ENCODE results near the gene RPL31.

The RPL31 gene

DNA sequence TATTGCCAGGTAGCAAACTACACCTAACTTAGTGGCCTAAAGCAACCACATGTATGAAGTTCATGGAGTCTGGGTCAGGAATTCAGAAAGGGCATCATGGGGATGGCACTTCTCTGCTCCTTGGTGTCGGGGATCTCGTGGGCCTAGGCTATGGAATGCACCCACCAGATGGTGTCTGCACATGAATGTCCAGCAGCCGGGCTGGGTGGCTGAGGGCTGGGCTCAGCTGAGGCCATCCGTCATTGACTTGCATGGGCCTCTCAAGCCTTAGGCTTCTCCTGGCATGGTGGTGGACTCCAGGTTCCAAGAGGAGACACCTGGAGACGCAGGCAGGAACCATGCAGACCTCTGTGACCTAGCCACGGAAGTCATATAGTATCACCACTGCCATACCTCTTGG lies 26.0 kb upstream of the RPL31 start:
- no peak for DNase-seq

DNA sequence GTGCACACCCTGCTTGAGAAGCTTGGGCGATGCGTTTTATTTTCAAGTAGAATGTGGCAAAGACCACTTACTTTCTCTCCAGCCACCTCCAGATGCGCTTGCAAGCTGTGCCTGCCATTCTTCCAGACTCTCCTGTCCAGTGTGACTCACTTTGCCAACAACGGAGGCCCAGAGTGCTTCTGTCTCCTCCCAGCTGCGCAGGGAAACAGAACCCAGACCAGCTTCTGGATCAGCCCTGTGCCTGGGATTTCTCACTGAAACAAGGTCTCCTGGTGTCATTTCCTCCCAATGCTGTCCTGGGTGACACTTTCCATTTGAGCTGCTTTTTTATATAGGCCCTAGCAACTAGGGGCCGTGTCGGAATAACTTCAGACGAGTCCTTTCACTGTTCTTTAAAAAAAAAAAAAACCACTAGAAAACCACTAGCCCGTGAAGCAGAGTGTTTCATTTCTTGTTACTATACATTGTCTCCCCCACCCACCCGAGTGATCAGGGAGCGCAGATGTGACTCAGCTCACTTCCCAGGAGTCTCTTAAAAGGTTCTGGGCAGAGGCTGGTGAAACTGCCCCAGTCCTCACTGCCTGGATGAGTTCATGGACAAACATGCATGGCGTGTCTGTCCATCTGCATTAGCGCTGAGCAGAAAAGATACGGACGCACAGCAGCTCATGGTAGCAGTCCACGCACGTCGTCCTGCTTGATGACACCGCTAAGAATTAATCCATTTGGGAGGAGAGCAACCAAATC lies 25.3 kb upstream of the RPL31 start:
- no peak for DNase-seq

DNA sequence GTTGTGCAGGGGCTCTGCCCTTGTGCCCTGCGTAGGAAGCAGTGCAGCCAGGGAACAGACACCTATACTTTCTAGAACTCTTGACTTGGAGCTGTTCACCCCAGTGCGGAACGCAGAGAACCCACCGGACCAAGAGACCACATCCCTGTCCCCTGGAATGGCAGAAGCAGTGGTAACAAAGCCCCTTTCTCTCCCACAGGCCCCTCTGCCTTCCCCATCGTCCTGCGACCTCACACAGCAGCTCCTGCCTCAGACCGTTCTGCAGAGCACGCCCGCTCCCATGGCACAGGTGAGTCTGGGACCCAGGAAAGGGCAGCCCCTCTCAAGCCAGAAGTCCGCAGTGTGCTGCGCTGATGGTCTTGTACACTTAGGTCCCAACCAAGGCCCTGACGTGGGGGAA lies 24.6 kb upstream of the RPL31 start:
- DNase-seq, result no peak

DNA sequence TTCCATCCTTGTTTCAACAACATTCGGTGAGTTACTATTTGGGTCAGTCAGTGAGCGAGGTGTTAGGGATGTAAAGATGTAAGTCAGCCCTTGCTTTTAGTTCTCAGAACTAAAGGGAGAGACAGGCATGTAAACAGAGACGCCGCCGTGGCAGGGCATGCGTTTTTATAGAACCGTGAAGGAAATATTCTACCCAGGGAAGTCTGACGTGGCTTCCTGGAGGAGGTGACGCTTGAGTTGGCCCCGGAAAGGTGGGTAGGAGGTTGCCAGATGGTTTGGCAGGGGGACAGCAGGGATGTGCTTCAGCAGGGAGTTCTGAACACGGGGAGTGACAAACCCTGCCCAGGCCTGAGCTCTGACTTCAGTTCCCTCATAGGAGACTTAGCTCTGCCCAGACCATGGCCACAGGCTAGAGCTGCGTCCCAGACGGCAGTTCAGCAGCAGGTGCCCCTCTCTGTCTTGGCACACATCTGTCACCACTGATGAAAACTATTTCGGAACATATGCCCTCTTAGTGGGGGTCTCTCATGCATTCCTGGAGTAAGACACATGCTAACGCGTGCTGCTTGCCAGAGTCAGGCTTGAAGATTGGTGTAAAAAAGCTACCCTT lies 23.4 kb upstream of the RPL31 start:
- DNase-seq, result no peak

DNA sequence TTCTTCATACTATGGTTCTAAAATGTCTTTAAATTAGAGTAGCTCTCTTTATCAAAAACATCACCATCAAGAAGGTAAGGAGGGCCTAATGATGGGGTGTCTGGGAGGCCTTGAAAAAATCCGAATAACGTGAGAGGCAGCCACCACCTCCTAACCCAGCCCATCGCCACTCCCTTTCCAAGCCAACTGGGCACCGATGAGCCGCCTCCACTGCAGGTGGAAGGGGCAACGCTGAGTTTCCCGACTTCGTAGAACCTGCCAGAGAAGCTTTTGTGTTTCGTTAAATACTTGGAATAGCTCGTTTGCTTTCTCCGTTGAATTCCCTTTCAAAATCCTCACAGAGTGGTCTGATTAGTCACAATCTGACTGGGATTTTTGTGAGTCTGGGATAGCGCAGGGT lies 22.0 kb upstream of the RPL31 start:
- no peak for DNase-seq

DNA sequence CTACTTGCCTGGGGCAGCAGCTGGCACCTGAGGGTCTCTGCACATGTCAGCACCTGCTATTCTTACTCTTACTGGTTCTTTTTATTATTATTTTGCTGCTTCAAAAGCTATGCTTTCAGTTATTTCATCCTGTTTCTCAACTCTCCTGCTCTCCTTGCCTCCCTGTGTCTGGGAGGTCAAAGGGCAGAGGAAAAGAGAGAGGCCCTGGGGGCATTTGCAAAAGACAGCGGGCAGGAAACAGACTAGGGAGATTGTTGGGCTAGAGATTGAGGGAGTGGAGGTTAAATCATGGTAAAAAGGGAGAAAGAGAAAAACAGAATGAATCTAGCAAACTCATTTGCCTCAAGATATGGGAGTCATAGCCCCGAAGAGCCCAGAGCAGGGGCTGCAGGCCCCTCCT lies 21.1 kb upstream of the RPL31 start:
- DNase-seq, result no peak

DNA sequence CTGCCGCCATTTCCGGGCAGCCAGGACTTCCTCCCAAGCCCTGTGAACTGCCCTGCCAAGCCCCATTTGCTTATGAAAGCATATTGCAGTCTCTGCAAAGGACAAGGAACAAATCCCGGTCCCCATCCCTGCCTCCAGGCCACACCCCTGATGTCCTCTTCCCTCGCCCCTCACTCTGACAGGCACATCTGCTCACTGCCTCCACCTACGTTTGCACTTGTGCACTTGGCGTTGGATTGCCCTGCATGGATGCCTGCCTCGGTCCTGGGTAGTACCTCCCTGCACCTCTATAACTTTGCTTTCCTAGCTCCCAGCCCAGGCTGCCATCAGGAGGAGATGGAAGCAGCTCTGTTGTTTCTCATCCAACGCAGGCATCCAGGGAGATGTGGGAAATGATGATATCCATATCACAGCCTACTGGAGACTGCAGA lies 19.6 kb upstream of the RPL31 start:
- DNase-seq, result no peak

DNA sequence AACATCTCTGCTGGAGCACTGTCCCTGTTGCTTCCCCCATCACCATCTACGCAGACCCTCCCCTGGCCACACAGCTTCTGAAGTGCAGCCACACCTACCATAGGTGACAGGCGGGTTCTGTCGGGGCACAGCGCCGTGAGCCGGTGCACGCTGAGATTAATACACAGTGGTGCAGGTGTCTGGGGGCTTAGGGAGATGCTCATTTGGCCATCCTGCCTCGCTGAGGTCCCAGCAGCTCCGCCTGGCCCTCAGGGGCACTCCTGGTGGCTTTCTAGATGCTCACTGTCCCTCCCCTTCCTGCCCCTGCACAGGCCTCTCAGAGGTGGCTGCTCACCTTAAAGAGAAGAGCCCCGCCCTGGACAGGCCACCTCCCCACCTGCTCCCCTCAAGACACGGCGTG lies 18.9 kb upstream of the RPL31 start:
- DNase-seq, result no peak

DNA sequence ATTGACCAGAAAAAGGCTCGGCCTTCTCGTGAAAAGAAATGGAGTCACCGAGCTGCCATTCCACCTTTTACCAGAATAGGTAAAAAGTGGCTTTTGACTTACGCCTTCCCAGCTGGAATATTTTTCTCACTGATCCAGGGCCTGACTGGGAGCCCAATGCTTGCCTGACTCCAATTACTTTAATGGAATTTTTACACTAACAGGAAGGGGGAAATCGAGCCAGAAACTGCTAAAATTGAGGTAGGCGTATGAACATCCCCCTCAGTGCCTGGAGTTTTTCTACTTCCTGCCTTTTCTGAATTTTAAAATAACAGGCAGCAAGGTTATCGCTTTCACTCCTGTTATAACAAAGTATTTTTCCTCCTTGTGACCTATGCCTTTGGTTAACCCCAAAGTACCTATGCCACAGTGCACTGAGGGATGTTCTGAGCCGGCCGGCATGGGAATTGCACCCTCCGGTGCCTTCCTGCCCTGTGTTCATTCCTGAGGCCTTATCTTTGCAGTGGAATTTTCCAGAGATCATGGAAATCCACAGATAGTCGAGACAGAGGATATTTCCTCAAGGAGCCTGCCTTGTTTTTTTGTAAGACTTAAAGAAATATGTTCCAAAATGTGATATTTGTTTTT lies 18.3 kb upstream of the RPL31 start:
- no peak for DNase-seq

DNA sequence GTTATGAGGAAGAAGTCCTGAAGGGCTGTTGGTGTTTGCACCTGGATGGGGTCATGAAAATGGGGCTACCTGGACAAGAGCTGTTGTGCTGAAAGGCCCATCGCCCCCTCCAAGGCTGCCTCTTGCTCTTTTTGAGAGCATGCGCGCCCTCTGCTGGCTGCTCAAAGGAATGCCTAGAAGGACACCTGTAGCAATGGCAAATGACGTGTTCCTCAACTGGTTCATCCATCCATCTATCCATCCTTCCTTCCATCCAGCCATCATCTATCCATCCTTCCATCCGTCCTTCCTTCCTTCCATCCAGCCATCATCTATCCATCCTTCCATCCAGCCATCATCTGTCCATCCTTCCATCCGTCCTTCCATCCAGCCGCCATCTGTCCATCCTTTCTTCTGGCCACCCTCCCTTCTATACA lies 17.2 kb upstream of the RPL31 start:
- DNase-seq, result peak; percentile 63

DNA sequence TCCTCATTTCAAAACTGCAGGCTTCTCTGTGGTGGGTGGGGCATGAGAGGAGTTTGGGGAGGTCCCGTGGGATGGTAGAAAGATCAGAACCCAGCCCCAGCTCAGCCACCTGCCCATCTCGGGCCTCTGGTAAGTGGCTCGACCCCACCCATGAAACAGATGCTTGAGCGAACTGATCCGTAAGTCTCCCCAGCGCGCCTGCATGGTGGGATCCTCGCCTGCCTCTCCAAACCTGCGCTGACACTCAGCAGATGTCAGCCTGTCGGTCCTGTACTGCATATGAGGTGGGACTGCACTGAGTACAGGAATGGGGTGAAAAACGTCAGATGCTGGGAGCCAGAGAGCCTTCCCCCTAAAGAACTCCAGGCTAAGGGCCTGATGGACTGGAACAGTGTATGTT lies 15.9 kb upstream of the RPL31 start:
- no peak for DNase-seq

DNA sequence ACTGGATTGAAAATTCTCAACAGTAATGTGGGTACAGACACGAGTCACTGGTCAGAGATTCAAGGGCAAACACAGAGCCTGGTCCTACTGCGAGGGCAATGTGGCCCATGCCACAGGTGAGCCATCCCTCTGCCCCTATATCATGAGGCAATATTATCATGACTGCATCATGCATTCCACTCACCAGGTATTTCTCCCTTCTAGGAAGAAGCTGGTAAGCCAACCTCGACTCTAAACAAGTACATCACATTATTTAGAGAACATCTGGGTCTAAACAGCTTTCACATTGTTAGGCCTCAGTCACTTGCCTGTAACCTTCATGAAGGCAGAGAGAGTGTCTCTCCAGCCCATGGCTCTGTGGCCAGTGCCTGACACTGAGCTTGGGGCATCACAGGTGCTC lies 14.6 kb upstream of the RPL31 start:
- no peak for DNase-seq

DNA sequence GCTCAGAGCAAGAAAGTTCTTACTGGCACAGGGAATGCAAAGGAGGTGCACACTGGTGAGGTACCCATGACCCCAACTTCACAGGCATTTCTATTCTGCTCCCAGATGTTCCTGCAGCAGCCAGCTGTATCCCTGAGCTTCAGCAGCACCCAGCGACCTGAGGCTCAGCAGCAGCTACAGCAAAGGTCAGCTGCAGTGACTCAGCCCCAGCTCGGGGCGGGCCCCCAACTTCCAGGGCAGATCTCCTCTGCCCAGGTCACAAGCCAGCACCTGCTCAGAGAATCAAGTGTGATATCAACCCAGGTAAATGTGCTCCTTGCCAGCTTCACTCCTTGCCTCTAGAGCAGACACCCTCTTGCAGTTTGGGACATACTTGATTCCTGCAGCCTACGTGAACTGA lies 14.1 kb upstream of the RPL31 start:
- no peak for DNase-seq

DNA sequence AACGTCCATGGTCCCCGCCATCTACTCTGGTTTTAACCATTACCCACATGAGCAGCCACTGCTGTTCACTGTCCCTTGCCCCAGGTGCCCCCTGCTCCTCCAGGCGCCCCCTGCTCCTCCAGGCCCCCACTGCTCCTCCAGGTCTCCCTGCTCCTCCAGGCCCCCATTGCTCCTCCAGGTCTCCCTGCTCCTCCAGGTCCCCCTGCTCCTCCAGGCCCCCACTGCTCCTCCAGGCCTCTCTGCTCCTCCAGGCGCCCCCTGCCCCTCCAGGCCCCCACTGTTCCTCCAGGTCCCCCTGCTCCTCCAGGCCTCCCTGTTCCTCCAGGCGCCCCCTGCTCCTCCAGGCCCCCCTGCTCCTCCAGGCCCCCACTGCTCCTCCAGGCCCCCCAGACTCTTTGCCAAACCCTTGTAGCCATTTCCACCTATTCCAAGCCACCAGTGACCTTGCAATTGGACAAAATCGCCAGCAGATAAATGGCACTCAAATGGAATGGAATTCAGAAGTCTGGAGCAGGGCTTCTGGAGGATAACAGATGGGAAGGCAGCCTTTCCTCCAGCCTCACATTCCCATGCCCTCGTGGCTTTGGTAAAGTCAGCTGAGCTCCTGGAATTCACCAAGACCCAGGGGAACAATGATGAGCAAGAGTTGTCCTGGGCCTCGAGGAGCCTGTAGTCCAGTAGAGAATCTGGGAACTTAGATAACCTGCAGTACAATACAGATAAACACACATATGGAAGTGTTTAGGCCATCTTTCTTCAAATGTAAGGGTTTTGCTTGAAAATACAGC lies 13.3 kb upstream of the RPL31 start:
- DNase-seq, result no peak

DNA sequence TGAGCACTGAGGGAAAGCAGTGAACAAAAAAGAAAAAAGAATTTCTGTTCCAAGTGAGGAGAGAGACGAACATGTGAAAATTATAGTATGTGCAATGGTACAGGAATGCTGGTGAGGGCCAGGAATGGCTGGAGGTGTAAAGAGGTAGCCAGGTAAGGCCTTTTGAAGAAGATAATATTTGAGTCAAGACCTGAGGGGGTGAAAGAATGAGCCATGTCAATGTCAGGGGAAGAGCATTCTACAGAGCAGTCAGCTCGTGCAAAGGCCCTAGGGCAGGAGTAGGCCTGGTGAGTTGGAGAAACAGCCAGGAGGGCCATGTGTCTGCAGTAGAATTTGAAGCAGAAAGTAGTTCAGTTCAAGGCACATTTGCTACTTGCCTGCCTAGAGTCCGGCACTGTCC lies 12.4 kb upstream of the RPL31 start:
- DNase-seq, result no peak

DNA sequence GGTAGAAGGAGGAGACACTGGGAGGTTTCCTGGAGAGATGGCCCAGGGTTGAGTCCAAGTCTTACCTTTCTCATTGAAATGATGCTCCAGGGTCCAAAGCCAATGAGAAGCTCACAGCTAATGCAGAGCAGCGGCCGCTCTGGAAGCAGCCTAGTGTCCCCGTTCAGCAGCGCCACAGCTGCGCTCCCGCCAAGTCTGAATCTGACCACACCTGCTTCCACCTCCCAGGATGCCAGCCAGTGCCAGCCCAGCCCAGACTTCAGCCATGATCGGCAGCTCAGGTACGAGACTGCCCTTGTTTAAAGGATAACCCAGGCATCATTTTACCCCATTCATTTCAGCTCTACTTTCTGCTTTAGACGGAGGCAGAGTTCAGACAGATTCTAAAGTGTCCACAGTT lies 11.9 kb upstream of the RPL31 start:
- DNase-seq, result no peak

DNA sequence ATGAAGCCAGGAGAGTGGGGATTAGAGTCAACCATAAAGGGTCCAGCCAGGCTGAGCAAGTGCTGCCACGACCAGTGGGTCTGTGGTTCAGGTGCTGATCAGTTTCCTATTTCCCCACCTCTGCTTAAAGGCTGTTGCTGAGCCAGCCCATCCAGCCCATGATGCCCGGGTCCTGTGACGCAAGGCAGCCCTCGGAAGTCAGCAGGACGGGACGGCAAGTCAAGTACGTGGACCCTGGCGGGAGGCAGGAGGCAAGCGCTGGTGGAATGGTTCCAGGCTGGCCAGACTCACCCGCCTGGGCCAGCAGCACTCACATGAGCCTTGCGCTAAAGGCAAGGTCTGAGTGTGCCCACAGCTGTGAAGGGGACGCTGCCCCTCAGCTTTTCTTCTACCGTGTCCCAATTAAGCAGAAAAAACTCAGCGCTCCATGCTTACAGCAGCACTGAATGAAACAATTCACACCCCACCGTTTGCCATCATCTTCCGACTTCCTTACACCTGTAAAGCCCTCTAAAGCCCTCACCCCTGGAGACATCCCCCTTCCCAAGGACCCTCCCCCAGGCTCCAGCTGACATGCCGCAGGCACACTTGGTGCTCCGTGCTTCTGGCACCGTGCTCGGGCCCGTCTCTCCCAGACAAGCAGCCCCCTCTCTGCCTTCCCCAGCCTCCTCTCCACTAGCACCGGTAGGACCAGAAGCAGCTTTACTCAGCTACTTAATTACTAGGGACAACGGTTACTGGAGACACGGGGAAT lies 11.3 kb upstream of the RPL31 start:
- DNase-seq, result no peak

DNA sequence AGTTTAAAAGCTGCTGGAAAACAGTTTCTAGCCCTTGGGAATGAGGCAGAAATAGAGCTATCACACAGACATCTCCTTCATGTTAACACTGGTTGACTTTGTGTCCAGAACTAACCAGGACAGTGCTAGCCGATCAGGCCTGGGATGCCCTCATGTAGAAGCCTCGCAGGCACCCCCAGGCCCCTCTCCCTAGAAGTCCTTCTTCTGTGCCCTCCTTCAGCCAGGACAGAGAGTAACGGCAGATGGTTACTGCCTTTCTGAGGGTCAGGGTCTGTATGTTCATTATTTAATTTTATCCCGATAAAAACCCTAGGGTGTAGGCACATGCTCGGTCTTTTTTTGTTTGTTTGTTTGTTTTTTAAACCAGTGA lies 10.7 kb upstream of the RPL31 start:
- no peak for DNase-seq

DNA sequence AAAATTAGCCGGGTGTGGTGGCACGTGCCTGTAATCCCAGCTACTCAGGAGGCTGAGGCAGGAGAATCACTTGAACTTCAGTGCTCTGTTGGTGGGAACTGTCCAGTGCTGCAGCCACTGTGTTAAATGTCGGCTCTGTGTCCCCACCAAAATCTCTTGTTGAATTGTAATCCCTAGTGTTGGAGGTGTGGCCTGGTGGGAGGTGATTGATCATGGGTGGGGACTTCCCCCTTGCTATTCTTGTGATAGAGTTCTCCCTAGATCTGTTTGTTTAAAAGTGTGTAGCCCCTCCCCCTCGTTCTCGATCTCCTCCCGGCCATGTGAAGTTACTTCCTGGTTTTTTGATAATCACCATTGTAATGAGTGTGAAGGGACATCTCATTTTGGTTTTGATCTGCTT lies 9.8 kb upstream of the RPL31 start:
- no peak for DNase-seq

DNA sequence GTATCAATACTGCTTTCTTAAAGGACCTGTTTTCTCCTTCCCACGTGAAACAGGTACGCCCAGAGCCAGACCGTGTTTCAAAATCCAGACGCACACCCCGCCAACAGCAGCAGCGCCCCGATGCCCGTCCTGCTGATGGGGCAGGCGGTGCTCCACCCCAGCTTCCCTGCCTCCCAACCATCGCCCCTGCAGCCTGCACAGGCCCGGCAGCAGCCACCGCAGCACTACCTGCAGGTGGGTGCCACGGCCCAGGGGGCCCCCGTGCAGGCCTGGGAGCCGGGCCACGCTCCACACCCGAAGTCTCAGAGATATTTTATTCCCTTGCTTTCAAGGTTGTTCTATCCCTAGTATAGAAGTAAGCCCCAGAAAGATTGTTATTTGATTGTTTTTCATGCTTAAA lies 8.8 kb upstream of the RPL31 start:
- no peak for DNase-seq

DNA sequence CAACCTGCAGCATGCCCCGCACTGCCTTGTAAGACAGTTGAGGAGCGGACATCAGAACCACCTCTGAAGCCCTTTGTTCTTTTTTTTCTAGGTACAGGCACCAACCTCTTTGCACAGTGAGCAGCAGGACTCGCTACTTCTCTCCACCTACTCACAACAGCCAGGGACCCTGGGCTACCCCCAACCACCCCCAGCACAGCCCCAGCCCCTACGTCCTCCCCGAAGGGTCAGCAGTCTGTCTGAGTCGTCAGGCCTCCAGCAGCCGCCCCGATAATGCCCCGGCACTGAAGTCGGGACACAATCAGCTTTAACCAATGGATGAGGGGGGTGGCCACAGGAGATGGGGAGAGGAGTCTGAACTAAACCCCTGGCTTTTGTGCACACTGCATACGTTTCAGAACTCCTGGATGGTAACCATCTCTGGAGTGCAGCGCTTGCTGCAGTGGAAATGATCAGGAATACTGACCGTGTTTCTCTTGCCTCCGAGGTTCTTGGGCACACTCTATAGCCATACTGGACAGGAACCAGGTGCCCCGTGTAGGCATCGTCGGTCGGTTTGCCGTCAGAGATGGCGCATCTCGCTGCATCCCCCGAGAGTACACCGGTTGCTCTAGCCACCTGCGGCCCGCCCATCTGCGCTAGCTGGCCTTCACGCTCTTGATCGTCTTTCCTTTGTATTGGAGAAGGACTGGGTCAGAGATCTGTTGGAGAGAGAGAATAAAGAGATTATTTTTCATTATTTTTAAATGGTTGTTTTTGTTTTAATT lies 6.6 kb upstream of the RPL31 start:
- DNase-seq, result no peak

DNA sequence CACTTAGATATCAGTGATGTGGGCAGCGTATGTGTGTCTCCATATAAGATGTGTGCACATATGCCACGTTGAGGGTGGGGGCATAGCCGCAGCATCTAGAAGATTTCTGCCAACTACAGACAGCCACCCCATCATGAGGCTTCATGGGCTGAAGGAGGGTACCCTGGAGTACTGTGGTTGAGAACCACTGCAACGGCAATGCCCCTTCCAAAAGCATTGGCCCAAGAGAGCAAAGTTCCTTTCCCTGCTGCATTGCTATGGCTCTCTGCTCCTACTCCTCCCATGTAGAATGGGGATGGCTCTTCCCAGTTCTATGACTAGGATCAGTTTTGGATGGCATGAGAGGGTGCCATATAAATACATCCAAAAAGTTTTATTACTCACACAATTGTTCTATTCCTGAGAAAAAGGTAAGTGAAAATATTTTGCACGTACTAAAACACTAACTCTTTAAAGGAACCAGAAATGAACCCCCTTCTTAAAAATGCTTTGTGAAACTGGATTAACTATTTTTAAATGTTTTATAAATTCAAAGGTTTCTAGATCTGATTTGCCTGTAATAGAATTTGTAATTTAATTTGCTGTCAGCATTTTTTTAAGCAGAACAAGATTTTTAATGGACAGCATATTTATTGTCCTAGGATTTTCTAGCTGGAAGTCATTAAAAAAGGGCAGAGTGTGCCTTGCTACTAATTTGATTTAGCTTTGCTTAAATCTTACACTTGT lies 4.4 kb upstream of the RPL31 start:
- no peak for DNase-seq
